SIG-M5 treated with dmso at 0.1 percent for 504 hours (cell line): Measurements from ENCODE around the gene AZGP1.
"Not testable (repeated sequence)": the region's sequence is repeated elsewhere in the genome, so short reads cannot be mapped to it uniquely, and the experiment has no call there.

Source experiments
- DNase-seq: peaks from one replicate; lab custom pipeline; 2025; ENCODE audit not compliant: unreplicated experiment; lab: John Stamatoyannopoulos, UW

Gene AZGP1

GRCh38 chr7:99975782-99976521 lies at the start of gene AZGP1:
Gene AZGP1 (minus strand): TSS chr7:99976031. CDS start chr7:99976020, 11 bp downstream.
- no peak for DNase-seq

DNA sequence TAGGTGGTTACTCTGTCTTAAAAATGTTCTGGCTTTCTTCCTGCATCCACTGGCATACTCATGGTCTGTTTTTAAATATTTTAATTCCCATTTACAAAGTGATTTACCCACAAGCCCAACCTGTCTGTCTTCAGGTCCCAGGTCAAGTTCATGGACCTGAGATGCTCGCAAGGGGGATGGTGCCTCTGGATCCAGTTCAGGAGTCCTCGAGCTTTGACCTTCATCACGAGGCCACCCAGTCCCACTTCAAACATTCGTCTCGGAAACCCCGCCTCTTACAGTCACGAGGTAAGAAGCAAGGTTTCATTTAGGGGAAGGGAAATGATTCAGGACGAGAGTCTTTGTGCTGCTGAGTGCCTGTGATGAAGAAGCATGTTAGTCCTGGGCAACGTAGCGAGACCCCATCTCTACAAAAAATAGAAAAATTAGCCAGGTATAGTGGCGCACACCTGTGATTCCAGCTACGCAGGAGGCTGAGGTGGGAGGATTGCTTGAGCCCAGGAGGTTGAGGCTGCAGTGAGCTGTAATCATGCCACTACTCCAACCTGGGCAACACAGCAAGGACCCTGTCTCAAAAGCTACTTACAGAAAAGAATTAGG lies 48.3 kb upstream of the AZGP1 start:
- no peak for DNase-seq

- DNase-seq = no peak
These were observed 47.7 kb upstream of the AZGP1 start for GRCh38 chr7:100023526-100023925.

DNA sequence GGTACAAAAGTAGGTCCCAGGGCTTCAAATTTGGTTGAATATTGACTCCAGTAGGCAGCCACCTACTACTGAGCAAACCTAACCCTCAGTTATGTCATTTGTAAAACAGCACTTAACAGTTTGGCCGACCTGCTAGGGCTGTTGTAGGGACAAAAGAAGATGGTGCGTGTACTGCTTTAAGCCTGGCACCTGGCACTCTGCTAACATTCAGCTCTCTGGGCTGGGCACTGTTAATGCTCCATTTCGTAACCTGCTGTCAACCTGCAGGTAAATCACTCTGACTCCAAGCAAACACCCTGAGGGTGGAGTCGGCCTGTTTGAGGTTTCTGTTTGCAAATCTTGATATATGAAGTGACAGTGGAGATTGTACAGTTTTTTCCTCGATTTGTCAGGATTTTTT lies 46.8 kb upstream of the AZGP1 start:
- DNase-seq = peak; percentile 65

DNA sequence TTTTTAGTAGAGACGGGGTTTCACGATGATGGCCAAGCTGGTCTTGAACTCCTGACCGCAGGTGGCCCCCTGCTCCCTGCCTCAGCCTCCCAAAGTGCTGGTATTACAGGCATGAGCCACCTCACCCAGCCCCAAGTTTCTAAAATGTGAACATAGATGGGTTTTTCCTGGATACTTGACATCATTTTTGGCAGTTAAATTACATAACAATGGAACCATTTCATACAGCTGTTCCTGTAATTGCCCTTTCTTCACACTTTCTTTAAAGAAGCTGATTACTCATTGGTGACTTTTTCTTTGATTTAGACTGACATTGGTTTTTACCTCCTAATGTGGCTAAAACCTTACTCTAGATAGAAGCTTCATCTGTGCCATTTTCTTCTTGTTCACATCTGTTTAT lies 45.5 kb upstream of the AZGP1 start:
- peak; percentile 37 for DNase-seq

DNA sequence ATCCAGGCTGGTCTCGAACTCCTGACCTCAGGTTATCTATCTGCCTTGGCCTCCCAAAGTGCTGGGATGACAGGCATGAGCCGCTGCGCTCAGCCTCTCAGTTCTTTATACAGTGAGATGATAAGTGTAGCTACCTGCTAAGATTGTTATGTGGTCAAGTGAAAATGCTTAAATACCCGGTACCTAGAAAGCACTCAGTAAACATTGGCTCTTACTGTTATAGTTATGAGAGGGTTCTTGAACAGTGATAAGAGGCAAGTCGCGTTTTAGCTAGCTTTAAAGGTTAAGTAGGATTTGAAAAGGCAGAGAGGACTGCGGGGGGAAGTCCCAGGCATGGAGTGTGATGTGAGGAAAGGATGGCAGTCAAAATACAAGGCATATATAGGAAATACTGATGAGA lies 44.1 kb upstream of the AZGP1 start:
- DNase-seq = no peak

- no peak for DNase-seq
These were observed 42.0 kb upstream of the AZGP1 start for GRCh38 chr7:100017875-100018274.

DNA sequence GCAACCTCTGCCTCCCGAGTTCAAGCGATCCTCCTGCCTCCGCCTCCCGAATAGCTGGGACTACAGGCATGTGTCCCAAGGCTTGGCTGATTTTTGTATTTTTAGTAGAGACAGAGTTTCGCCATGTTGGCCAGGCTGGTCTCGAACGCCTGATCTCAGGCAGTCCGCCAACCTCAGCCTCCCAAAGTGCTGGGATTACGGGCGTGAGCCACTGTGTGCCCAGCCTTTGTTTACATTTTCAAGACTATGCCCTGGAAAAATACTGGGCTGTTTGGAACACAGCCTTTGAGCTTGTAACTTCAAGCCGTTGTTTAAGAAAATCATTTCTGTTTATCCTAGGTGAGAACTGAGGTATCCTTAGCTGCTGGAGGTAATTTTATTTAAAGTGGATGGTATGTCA lies 41.5 kb upstream of the AZGP1 start:
- no peak for DNase-seq

- DNase-seq = no peak
These were observed 40.5 kb upstream of the AZGP1 start for GRCh38 chr7:100016215-100016901.

DNA sequence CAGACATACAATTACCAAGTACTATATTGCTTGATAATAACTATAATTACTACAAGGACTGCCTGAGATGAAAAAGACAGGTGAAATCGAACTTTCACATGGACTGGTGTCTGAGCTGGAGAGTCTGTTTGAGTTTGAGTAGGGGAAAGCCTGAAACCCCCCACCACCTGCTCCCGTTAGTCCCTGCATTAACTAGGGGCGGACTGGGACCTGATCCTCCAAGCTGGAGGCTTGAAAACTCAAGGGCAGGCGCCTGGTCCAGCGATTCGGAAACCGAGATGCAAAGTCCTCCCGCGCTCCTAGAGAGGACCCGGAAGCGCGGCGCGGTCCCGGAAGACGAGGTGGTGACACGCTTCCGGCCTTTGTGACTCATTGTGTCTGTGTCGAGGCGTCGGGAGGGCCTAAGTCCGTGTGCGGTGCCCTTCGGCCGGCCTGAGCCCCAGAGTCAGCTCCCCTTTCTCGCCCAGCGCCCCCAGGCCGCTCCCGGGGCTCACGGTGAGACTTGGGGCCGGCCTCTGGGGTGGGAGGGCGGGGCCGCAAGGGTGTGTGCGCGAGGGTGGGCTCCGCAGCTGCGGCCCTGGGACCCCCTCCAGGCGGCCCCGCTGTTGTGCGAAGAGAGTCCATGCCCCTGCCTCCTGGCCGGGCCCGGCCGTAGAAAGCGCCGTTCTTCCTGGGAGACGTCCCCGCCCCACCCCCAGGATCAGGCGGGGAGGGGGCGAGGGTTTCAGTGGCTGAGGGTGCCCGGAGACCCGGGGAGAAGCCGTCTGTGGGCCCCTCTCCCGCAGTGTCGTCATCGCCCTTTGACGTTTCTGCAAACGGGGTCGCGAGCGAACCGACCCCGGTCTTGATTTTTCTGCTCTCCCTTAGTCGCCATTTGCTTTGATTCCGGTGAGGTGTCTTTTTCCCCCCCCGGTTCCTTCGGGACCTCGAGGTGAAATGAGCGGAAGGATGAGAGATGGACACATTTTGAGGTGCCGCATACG lies 39.7 kb upstream of the AZGP1 start, which contains the start of gene ZKSCAN1:
Gene ZKSCAN1, plus strand, starts transcription at position 365 of the 983 bp plus-strand sequence. CDS start 7,911 bp downstream, outside the sequence.
- peak; percentile 88 for DNase-seq

GRCh38 chr7:100013328-100013676 lies 37.5 kb upstream of the AZGP1 start:
- DNase-seq = no peak

DNA sequence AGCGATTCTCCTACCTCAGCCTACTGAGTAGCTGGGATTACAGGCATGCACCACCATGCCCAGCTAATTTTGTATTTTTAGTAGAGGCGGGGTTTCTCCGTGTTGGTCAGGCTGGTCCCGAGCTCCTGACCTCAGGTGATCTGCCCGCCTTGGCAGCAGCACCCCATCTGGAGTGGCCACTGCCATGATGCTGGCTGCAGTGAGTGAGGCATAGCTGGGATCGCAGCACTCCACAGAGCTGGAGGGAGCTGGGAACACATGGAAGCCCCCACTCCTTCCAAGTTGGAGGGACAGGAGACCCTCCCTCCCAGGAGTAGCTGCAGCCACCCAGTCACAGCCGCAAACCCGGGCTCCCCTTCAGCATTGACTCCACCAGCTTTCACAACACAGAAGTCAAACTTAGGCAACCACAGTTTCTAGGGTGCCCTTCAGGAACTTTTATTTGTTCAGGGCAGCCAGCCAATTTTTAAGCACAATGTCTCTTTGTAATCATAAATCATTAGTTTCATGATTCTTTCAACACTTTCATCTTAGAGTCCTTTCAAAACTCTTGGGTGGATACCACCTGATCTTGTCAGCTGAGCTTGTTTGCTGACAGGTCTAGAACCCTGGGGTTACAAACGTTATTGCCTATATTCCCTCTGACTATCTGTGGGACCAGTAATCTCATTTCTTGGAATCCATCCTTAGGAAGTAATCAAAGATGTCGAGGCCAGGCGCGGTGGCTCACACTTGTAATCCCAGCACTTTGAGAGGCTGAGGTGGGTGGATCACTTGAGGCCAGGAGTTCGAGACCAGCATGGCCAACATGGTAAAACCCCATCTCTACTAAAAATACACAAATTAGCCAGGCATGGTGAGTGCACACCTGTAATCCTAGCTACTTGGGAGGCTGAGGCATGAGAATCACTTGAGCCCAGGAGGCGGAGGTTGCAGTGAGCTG lies 36.8 kb upstream of the AZGP1 start:
- not testable (repeated sequence) for DNase-seq

- no peak for DNase-seq
These were observed 35.7 kb upstream of the AZGP1 start for GRCh38 chr7:100011516-100011915.

- no peak for DNase-seq
These were observed 35.1 kb upstream of the AZGP1 start for GRCh38 chr7:100010901-100011300.

DNA sequence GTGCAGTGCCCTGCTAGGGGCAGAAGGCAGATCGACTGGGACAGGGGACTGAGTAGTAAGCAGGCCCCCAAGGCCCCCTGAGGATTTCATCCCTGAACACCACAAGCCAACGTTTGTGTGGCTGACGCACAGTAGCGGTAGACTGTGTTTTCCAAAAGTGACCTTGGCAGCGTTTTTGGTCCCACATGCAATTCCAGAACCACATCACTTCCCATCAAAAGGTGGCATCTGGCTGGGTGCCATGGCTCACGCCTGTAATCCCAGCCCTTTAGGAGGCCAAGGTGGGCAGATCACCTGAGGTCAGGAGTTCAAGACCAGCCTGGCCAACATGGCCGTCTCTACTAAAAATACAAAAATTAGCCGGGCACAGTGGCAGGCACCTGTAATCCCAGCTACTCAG lies 34.1 kb upstream of the AZGP1 start:
- not testable (repeated sequence) for DNase-seq

DNA sequence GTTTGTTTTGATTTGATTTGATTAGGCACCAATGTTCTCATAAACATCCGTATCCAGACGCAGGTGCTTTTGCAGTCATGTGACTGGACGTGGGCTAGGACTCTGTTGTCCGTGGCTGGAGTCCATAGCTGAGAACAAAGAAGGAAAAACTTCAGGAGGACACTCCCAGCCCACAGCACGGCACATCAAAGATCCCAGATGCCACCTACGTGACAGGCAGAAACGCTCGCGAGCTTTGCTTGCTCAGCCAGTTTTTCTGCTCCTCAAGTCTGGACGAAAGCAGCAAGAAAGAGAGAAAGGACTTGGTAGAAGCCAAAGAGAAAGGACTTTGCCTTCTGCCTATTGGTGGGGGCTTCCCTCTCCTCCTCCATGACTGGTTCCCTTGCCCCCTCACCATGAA lies 32.7 kb upstream of the AZGP1 start:
- DNase-seq = peak; percentile 26

GRCh38 chr7:100007887-100008286 lies 32.1 kb upstream of the AZGP1 start:
- no peak for DNase-seq

DNA sequence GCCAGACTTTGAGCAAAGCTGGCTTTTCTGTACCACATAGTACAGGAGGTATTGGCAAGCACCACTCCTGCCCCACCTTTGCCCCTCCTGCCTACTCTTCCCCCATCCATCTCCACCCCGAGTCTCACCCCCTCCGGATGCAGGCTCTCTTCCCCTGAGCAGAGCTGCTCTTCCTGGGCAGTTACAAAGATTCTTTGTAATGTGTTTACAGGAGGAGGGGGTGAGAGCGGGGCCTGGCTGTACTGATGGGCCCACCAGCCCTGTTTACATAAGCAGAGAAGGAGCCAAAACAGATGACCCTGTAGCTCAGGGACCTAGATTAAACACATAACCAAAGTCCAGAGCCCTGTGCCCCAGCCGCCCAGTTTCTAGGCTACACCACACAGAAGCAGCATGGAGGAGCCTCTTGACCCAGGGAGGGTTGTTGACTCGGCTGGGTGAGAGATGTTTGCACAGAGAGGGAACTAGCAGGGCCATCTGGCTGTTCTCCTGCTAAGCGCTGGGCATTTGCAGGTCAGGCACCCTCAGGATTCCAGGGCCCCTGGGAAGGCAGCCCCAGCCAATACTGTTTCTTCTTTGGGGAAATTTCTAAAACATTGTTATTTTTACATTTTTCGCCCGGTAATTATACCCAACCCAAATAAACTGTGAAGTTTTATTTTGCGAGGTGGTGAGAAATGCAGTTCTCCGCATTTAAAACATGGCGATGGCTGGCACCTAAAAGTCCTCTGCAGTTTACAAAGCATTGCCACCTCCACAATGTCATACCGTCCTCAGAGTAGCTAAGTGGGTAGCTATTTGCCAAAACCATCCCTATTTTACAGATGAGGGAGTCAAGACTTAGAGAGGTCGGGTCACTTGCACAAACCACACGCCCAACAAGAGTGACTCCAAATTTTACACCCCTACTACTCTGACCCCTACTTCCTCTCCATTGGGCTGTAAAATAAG lies 28.2 kb upstream of the AZGP1 start:
- DNase-seq = no peak

- no peak for DNase-seq
These were observed 24.4 kb upstream of the AZGP1 start for GRCh38 chr7:100000239-100000638.
